Sigmoid colon (tissue), 7 donors: ENCODE results near the gene PDE2A. TPM values are rescaled to one million over a fixed set of nuclear protein-coding genes. Genes with fewer than 3 reads are reported as not detected.

ENCODE experiments used
- DNase-seq: peaks from one replicate; pipeline ENCODE4 v3.0.0-alpha.2; 2019
- H3K27ac ChIP-seq, 4 donors: fragments of 200-600 bp; sonication (generic); one replicate each; pipeline ENCODE4 v1.5.1; 2016 to 2019; ENCODE audit warnings: mild to moderate bottlenecking in 1 of 4
- H3K27me3 ChIP-seq, 3 donors: fragments of 200-600 bp; sonication (generic); one replicate each; pipeline ENCODE4 v1.5.1; 2019; ENCODE audit warnings: mild to moderate bottlenecking in 1 of 3
- H3K36me3 ChIP-seq, 4 donors: fragments of 200-600 bp; sonication (generic); one replicate each; pipeline ENCODE4 v1.5.1; 2016 to 2019
- H3K4me1 ChIP-seq, 4 donors: fragments of 200-600 bp; sonication (generic); one replicate each; pipeline ENCODE4 v1.5.1; 2017 to 2019
- H3K4me3 ChIP-seq, 4 donors: fragments of 200-600 bp; sonication (generic); one replicate each; pipeline ENCODE4 v1.5.1; 2017 to 2019; ENCODE audit warnings: mild to moderate bottlenecking in 2 of 4, moderate library complexity in 1 of 4
- H3K9me3 ChIP-seq, 4 donors: fragments of 200-600 bp in 3 of 4; sonication (generic) in 3 of 4; one replicate each; pipeline versions ENCODE4 v1.5.1 to v1.6.1; 2013 to 2019
- CTCF ChIP-seq, 4 experiments: fragments of 450-650 bp in 3 of 4; fragments of 200-600 bp in 1 of 4; IDR thresholded peaks; one replicate each; pipeline ENCODE4 v1.5.1; 2016 to 2019; ENCODE audit warnings: antibody characterized with exemption in 4 of 4, mild to moderate bottlenecking in 3 of 4, moderate library complexity in 2 of 4
- EP300 ChIP-seq, 4 donors: sonication (generic); formaldehyde crosslinking; IDR thresholded peaks; one replicate each; pipeline ENCODE4 v1.6.1; 2017; ENCODE audit warnings: antibody characterized with exemption in 4 of 4
- POLR2A ChIP-seq, 2 donors: fragments of 450-650 bp; IDR thresholded peaks; one replicate each; pipeline ENCODE4 v1.6.1; 2016; ENCODE audit warnings: antibody characterized with exemption in 2 of 2, mild to moderate bottlenecking in 2 of 2, moderate library complexity in 2 of 2
- POLR2AphosphoS5 ChIP-seq, 4 donors: sonication (generic); formaldehyde crosslinking; IDR thresholded peaks; one replicate each; pipeline ENCODE4 v1.6.1; 2017; ENCODE audit warnings: antibody characterized with exemption in 4 of 4
- WGBS, 2 donors: extraction: QIAGEN DNeasy Blood & Tissue Kit; methylation state at CpG; one replicate each; pipeline ENCODE4 v1.1.7; 2013; 5-methylcytosine and 5-hydroxymethylcytosine counted together
- intact Hi-C: fragments of 100-400 bp; cut with DNase I; formaldehyde crosslinking; loops from one replicate; pipeline ENCODE4 v1.15.1; 2023
- polyA plus RNA-seq, 3 donors: library from polyadenylated mRNA; stranded (reverse); fragments of 200-250 nt; gene quantifications; one replicate each; pipeline ENCODE4 v1.2.3, GENCODE V29; 2013
- total RNA-seq, 4 donors: library from RNA; depleted of rRNA; stranded (reverse); fragments of >200 nt; gene quantifications; one replicate each; pipeline ENCODE4 v1.1.0, GENCODE V29; 2016
- donor health status: healthy with polysubstance abuse.
- donor health status: Bipolar disorder and iron deficiency.
- donor health status: healthy.

PDE2A gene
- total and polyA plus RNA-seq, 7 donors, result 1.8 to 75.1 (median 48.9) TPM

GRCh38 chr11:72672597-72673238, 1.5 kb downstream of the PDE2A start:
- H3K4me1 ChIP-seq, result peaks cover 0 to 6% (median 2%) of the 10 kb centered on the region in 4 donors
- DNase-seq, result no peak
- H3K9me3 ChIP-seq, result no peaks in the 10 kb centered on the region
- no peaks in the 10 kb centered on the region for H3K36me3 ChIP-seq
- WGBS, 2 donors, result 57 to 69% methylated on average over 4 of the region's 4 CpGs
- no peak for TF ChIP-seq EP300 (IDR thresholded peaks at IDR 0.05)
- no peak for TF ChIP-seq POLR2A (IDR thresholded peaks at IDR 0.05)
- TF ChIP-seq CTCF (IDR thresholded peaks at IDR 0.05), result no peak
- TF ChIP-seq POLR2AphosphoS5 (IDR thresholded peaks at IDR 0.05), result no peak
- H3K27ac ChIP-seq, result no peak overlapping the region
- H3K4me3 ChIP-seq, result no peak overlapping the region
- peaks cover 17 to 65% (median 62%) of the 10 kb centered on the region in 3 donors for H3K27me3 ChIP-seq
- intact Hi-C loops, result no loop called here

GRCh38 chr11:72671152-72672099, 2.8 kb downstream of the PDE2A start:
- Histone ChIP-seq H3K9me3 (peaks cover 0 to 5% (median 2%) of the 10 kb centered on the region in 4 donors), H3K27me3 (peaks cover 12 to 52% (median 49%) of the 10 kb centered on the region in 3 donors), H3K27ac (no peak overlapping the region), H3K4me3 (no peak overlapping the region), H3K36me3 (no peaks in the 10 kb centered on the region), H3K4me1 (peaks cover 0 to under 1% (median 0%) of the 10 kb centered on the region in 4 donors)
- WGBS, 2 donors, result 60 to 67% methylated on average over 8 of the region's 8 CpGs
- no peak for TF ChIP-seq POLR2AphosphoS5 (IDR thresholded peaks at IDR 0.05)
- no peak for TF ChIP-seq POLR2A (IDR thresholded peaks at IDR 0.05)
- TF ChIP-seq CTCF (IDR thresholded peaks at IDR 0.05), result no peak
- TF ChIP-seq EP300 (IDR thresholded peaks at IDR 0.05), result no peak
- DNase-seq, result no peak
- intact Hi-C loops, result no loop called here

GRCh38 chr11:72670041-72670440, 4.2 kb downstream of the PDE2A start:
- H3K4me1 ChIP-seq, result no peaks in the 10 kb centered on the region
- DNase-seq, result no peak
- H3K36me3 ChIP-seq, result no peaks in the 10 kb centered on the region
- intact Hi-C loops, result no loop called here
- TF ChIP-seq POLR2A (IDR thresholded peaks at IDR 0.05) (no peak), CTCF (IDR thresholded peaks at IDR 0.05) (no peak), EP300 (IDR thresholded peaks at IDR 0.05) (no peak), POLR2AphosphoS5 (IDR thresholded peaks at IDR 0.05) (no peak)
- 40 to 41% methylated on average over 4 of the region's 4 CpGs for WGBS, 2 donors
- no peak overlapping the region for H3K27ac ChIP-seq
- peaks cover 4 to 38% (median 36%) of the 10 kb centered on the region in 3 donors for H3K27me3 ChIP-seq
- H3K9me3 ChIP-seq, result peaks cover 0 to 5% (median 2%) of the 10 kb centered on the region in 4 donors
- H3K4me3 ChIP-seq, result no peak overlapping the region

- no peak overlapping the region for H3K4me3 ChIP-seq
- TF ChIP-seq CTCF (IDR thresholded peaks at IDR 0.05) (no peak), POLR2A (IDR thresholded peaks at IDR 0.05) (no peak), POLR2AphosphoS5 (IDR thresholded peaks at IDR 0.05) (no peak), EP300 (IDR thresholded peaks at IDR 0.05) (no peak)
- 71 to 73% methylated on average over 8 of the region's 8 CpGs for WGBS, 2 donors
- no peak overlapping the region for H3K27ac ChIP-seq
- no peak for DNase-seq
- no peaks in the 10 kb centered on the region for H3K4me1 ChIP-seq
- intact Hi-C loops, result no loop called here
- peaks cover 4 to 33% (median 30%) of the 10 kb centered on the region in 3 donors for H3K27me3 ChIP-seq
- no peaks in the 10 kb centered on the region for H3K36me3 ChIP-seq
- peaks cover 0 to 5% (median 2%) of the 10 kb centered on the region in 4 donors for H3K9me3 ChIP-seq
These were observed 4.7 kb downstream of the PDE2A start for GRCh38 chr11:72669527-72669926.
